Activated T-cell treated with anti-CD3 and anti-CD28 coated beads, Interleukin-2, amount 50 U/mL, for 72 hours (primary cell): ENCODE measurements around the gene RAI1. TPM values are rescaled to one million over a fixed set of nuclear protein-coding genes. Genes with fewer than 3 reads are reported as not detected.

Source experiments
- ATAC-seq, 2 donors: fragments of 150-1000 bp; cut with Tn5 transposase; replicated peaks in 1 of 2; 2 replicates each; pipeline ENCODE4 v1.10.0; 2021; ENCODE audit warnings: moderate library complexity in 2 of 2, mild to moderate bottlenecking in 1 of 2
- DNase-seq, 2 donors: peaks; one replicate each; pipeline ENCODE4 v3.0.0; 2021 to 2022; ENCODE audit warnings: mixed read lengths in 1 of 2
- H3K27ac Mint-ChIP-seq: one replicate; pipeline ENCODE4 v1.8.0; 2022; ENCODE audit warnings: mild to moderate bottlenecking, moderate library complexity, mixed read lengths
- H3K27me3 Mint-ChIP-seq: one replicate; pipeline ENCODE4 v1.8.0; 2022; ENCODE audit warnings: low read depth, mixed read lengths
- H3K36me3 Mint-ChIP-seq, 2 donors: one replicate each; pipeline ENCODE4 v1.8.0; 2022; ENCODE audit warnings: mixed read lengths in 2 of 2, mild to moderate bottlenecking in 1 of 2; ENCODE audit not compliant: insufficient read depth in 2 of 2
- H3K4me1 Mint-ChIP-seq: one replicate; pipeline ENCODE4 v1.8.0; 2022; ENCODE audit warnings: low read depth, mixed read lengths
- H3K4me3 Mint-ChIP-seq, 2 donors: one replicate each; pipeline ENCODE4 v1.8.0; 2022; ENCODE audit warnings: mild to moderate bottlenecking in 2 of 2, mixed read lengths in 2 of 2, moderate library complexity in 2 of 2
- H3K9me3 Mint-ChIP-seq, 2 donors: one replicate each; pipeline ENCODE4 v1.8.0; 2022; ENCODE audit warnings: mixed read lengths in 2 of 2
- total RNA-seq, 2 donors: library from RNA; stranded (reverse); gene quantifications; one replicate each; pipeline ENCODE4 v1.2.3, GENCODE V29; 2022

RAI1 gene
- total RNA-seq, 2 donors from 2014 or later = 19.5 to 21.3 TPM

DNA sequence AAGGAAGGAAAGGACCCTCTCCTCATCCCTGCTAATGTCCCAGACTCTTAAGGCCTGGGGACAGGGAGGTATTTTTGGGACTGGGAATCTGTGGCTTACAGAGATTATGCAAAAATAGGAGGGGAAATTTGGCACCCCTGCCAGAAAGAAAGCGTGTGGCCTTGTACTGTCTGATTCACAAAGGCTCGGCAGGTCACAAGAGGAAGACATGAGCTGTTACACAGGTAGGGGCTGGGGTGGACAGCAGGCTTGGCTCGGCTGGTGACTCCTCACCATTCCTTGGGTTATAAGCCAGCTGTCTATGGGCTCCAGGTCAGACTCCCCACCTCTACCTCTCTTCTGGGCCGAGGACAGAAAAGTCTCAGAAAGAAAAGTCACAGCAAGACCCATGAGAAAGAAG is 176.2 kb downstream of the RAI1 start:
- Mint-ChIP-seq H3K9me3 (no peaks in the 10 kb centered on the region), H3K27me3 (no peaks in the 10 kb centered on the region), H3K27ac (no peak overlapping the region), H3K4me3 (no peak overlapping the region), H3K36me3 (peaks cover 0 to 3% of the 10 kb centered on the region in 2 donors), H3K4me1 (peaks cover 51% of the 10 kb centered on the region)
- no peak for ATAC-seq
- DNase-seq = no peak

DNA sequence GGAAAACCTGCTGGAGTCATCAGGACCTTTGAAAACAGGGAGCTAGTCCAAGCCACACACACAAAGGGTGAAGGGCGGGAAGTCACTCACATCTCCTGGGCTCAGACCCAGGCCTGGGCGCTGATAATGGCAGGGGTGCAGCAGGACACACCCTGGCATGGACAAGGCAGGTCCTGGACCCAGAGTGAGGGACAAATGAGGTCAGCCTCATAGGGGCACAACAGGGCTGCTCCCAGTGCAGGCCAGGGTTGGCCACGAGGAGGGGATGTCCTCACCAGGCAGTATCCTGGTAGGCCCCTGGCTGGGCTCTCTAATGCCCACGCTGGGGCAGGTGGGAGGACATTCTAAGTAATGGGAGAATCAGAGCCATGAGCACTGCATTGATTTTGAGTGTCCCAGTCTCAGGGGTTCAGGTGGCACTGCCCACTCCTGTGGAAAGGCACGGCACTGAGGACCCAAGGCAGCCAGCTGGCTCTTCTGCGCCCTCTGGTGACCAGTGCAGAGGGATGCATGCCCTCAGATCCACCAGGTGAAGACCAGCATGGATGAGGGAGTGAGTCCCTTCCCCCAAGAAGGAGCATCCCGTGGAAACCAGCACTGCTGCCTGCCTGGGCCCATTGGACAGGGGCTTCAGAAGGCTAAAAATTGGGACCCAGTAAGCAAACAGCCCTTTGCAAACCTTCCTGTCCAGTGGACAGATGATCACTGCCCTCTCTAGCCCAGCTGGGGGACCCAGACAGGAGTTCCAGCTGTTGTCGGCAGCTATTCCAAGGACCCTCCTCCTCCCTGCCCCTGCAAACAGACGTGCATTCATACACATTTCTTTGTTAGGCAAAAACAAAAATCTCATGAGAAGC is 178.9 kb downstream of the RAI1 start:
- peak; percentile 72 to 77 for DNase-seq

DNA sequence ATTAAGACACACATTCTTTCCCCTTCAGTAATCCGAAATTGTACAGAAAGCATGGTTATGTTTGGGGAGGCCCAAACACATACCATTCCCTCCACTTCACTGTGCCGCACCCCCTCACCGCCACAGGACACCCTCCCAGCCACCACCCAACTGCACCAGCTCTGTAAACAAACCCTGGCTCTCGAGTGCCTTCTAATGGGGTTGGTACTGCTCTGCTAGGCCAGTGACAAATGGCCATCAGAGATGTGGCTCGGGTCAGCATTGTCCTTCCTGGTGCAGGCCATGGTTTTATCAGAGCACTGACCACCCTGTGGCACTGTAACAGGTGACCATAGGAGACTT is 179.5 kb downstream of the RAI1 start:
- Mint-ChIP-seq H3K27ac (no peak overlapping the region), H3K27me3 (no peaks in the 10 kb centered on the region), H3K36me3 (no peaks in the 10 kb centered on the region), H3K4me3 (no peak overlapping the region), H3K4me1 (peaks cover 38% of the 10 kb centered on the region), H3K9me3 (no peaks in the 10 kb centered on the region)
- no peak for DNase-seq
- ATAC-seq = no peak

More for the DNA sequence above, 178.9 kb downstream of the RAI1 start:
- H3K27ac Mint-ChIP-seq = no peak overlapping the region
- no peaks in the 10 kb centered on the region for H3K27me3 Mint-ChIP-seq
- H3K9me3 Mint-ChIP-seq = no peaks in the 10 kb centered on the region
- no peak overlapping the region for H3K4me3 Mint-ChIP-seq
- peak; percentile 85 to 86 for ATAC-seq
- H3K4me1 Mint-ChIP-seq = peaks cover 44% of the 10 kb centered on the region
- H3K36me3 Mint-ChIP-seq = no peaks in the 10 kb centered on the region

Other genes with a start within 250 kb of the RAI1 start
- gene MED9, start 204.5 kb upstream of the RAI1 start, total RNA-seq = 10 to 100 TPM; 15.0 to 15.5 TPM
- gene RASD1, start 185.1 kb upstream of the RAI1 start, total RNA-seq = 1 to 10 TPM; 1.6 to 3.0 TPM
- gene PEMT, start 89.8 kb upstream of the RAI1 start, total RNA-seq = 10 to 100 TPM; 21.6 to 36.8 TPM
- gene SREBF1, start 155.5 kb downstream of the RAI1 start, total RNA-seq = 100 to 1,000 TPM; 192 to 209 TPM